GM18951 (cell line): ENCODE results near the gene DUSP10.

Experiments
- POLR2A ChIP-seq: IDR thresholded peaks from 4 replicates; pipeline ENCODE4 v1.6.1; 2011; ENCODE audit warnings: mild to moderate bottlenecking; ENCODE audit not compliant: insufficient read length, insufficient read depth; ENCODE audit errors: extremely low read depth
- in situ Hi-C: fragments of 300-500 bp; cut with MboI; formaldehyde crosslinking; loops from one replicate; pipeline ENCODE4 v1.12.0; 2022; ENCODE audit warnings: low sequenced_read_pairs, mixed read lengths, inconsistent platforms; ENCODE audit not compliant: unreplicated experiment

The DUSP10 gene

GRCh38 chr1:221756830-221757551 lies 15.1 kb upstream of the DUSP10 start:
- in situ Hi-C loops, result no loop called here
- TF ChIP-seq POLR2A, result no peak

- in situ Hi-C loops, result no loop called here
Measured at GRCh38 chr1:221753828-221754188, 11.9 kb upstream of the DUSP10 start.

GRCh38 chr1:221751226-221751887 lies 9.5 kb upstream of the DUSP10 start:
- TF ChIP-seq POLR2A, result no peak
- in situ Hi-C loops, result no loop called here

More at GRCh38 chr1:221753828-221754188, 11.9 kb upstream of the DUSP10 start:
- TF ChIP-seq POLR2A, result no peak

- no peak for TF ChIP-seq POLR2A
Measured at GRCh38 chr1:221748981-221749380, 7.1 kb upstream of the DUSP10 start.

GRCh38 chr1:221747839-221748238 lies 6.0 kb upstream of the DUSP10 start:
- no peak for TF ChIP-seq POLR2A
- in situ Hi-C loops, result no loop called here

More at GRCh38 chr1:221748981-221749380, 7.1 kb upstream of the DUSP10 start:
- in situ Hi-C loops, result no loop called here

GRCh38 chr1:221743416-221744208 lies 1.7 kb upstream of the DUSP10 start:
- in situ Hi-C loops, result no loop called here
- peak; percentile 11 for TF ChIP-seq POLR2A

- peak; percentile 72 for TF ChIP-seq POLR2A
- in situ Hi-C loops, result no loop called here
Measured at GRCh38 chr1:221742555-221743415, 896 bp upstream of the DUSP10 start.

GRCh38 chr1:221740993-221741702 lies 741 bp downstream of the DUSP10 start:
- in situ Hi-C loops, result no loop called here
- no peak for TF ChIP-seq POLR2A

GRCh38 chr1:221740369-221740992 lies 1.4 kb downstream of the DUSP10 start:
- TF ChIP-seq POLR2A, result no peak
- in situ Hi-C loops, result no loop called here

- no peak for TF ChIP-seq POLR2A
- in situ Hi-C loops, result no loop called here
Measured at GRCh38 chr1:221739677-221740025, 2.2 kb downstream of the DUSP10 start.

- no peak for TF ChIP-seq POLR2A
- in situ Hi-C loops, result no loop called here
Measured at GRCh38 chr1:221739018-221739676, 2.7 kb downstream of the DUSP10 start.

- in situ Hi-C loops, result no loop called here
- no peak for TF ChIP-seq POLR2A
Measured at GRCh38 chr1:221736714-221737113, 5.2 kb downstream of the DUSP10 start.

GRCh38 chr1:221735999-221736398 lies 5.9 kb downstream of the DUSP10 start:
- TF ChIP-seq POLR2A, result no peak
- in situ Hi-C loops, result no loop called here
